ENCODE measurements around the gene LPAR1. TPM values are rescaled to one million over a fixed set of nuclear protein-coding genes. Genes with fewer than 3 reads are reported as not detected.

Gene LPAR1
- total RNA-seq, 1 donor from 2014 or later, result 11.5 TPM

- TF ChIP-seq EZH2 (IDR thresholded peaks at IDR 0.05; ENCODE audit: insufficient read depth, low read length) (no peak), CTCF (IDR thresholded peaks at IDR 0.05; ENCODE audit: insufficient read depth, low read depth, low read length) (no peak)
- no peaks in the 10 kb centered on the region for H3K27me3 ChIP-seq (ENCODE audit: insufficient read depth, low read length)
- H3K4me1 ChIP-seq (ENCODE audit: insufficient read depth, low read length), result peaks cover 8% of the 10 kb centered on the region
- Mint-ChIP-seq H3K27ac (ENCODE audit: unreplicated experiment) (no peak overlapping the region), H3K4me1 (ENCODE audit: low read depth, unreplicated experiment) (no peaks in the 10 kb centered on the region), H3K9me3 (ENCODE audit: unreplicated experiment) (peaks cover 4% of the 10 kb centered on the region), H3K36me3 (ENCODE audit: low read depth, unreplicated experiment) (no peaks in the 10 kb centered on the region), H3K27me3 (ENCODE audit: low read depth, unreplicated experiment) (no peaks in the 10 kb centered on the region), H3K4me3 (ENCODE audit: unreplicated experiment) (no peak overlapping the region)
- FAIRE-seq (no peak), DNase-seq (ENCODE audit: low read depth) (no peak)
- H3K4me3 ChIP-seq (ENCODE audit: insufficient read depth, low read depth, low read length), result no peak overlapping the region
- no peak overlapping the region for H3K9ac ChIP-seq (ENCODE audit: low read length)
- H3K79me2 ChIP-seq (ENCODE audit: insufficient read depth, low read length), result no peaks in the 10 kb centered on the region
- no peaks in the 10 kb centered on the region for H3K9me3 ChIP-seq (ENCODE audit: insufficient read depth, low read depth, low read length)
- H3K27ac ChIP-seq (ENCODE audit: low read depth, low read length), result no peak overlapping the region
- no peak overlapping the region for H3K4me2 ChIP-seq (ENCODE audit: low read length)
- no peak overlapping the region for H2AFZ ChIP-seq (ENCODE audit: low read depth, low read length)
- no peaks in the 10 kb centered on the region for H4K20me1 ChIP-seq (ENCODE audit: insufficient read depth, low read length)
- no peaks in the 10 kb centered on the region for H3K36me3 ChIP-seq (ENCODE audit: insufficient read depth, low read length)
These were observed 192.1 kb downstream of the LPAR1 start for GRCh38 chr9:110846215-110846614.

GRCh38 chr9:110844121-110844520, 194.1 kb downstream of the LPAR1 start:
- no peak overlapping the region for H3K4me3 Mint-ChIP-seq (ENCODE audit: unreplicated experiment)
- H3K36me3 ChIP-seq (ENCODE audit: insufficient read depth, low read length), result no peaks in the 10 kb centered on the region
- peaks cover 8% of the 10 kb centered on the region for H3K4me1 ChIP-seq (ENCODE audit: insufficient read depth, low read length)
- no peak overlapping the region for H3K27ac Mint-ChIP-seq (ENCODE audit: unreplicated experiment)
- FAIRE-seq, result no peak
- H3K36me3 Mint-ChIP-seq (ENCODE audit: low read depth, unreplicated experiment), result no peaks in the 10 kb centered on the region
- no peak overlapping the region for H3K4me3 ChIP-seq (ENCODE audit: insufficient read depth, low read depth, low read length)
- H3K79me2 ChIP-seq (ENCODE audit: insufficient read depth, low read length), result no peaks in the 10 kb centered on the region
- H3K9ac ChIP-seq (ENCODE audit: low read length), result no peak overlapping the region
- H4K20me1 ChIP-seq (ENCODE audit: insufficient read depth, low read length), result no peaks in the 10 kb centered on the region
- H3K9me3 ChIP-seq (ENCODE audit: insufficient read depth, low read depth, low read length), result no peaks in the 10 kb centered on the region
- H3K4me2 ChIP-seq (ENCODE audit: low read length), result no peak overlapping the region
- no peaks in the 10 kb centered on the region for H3K27me3 Mint-ChIP-seq (ENCODE audit: low read depth, unreplicated experiment)
- peaks cover 4% of the 10 kb centered on the region for H3K9me3 Mint-ChIP-seq (ENCODE audit: unreplicated experiment)
- H3K27ac ChIP-seq (ENCODE audit: low read depth, low read length), result no peak overlapping the region
- TF ChIP-seq EZH2 (IDR thresholded peaks at IDR 0.05; ENCODE audit: insufficient read depth, low read length) (no peak), CTCF (IDR thresholded peaks at IDR 0.05; ENCODE audit: insufficient read depth, low read depth, low read length) (no peak)
- H3K27me3 ChIP-seq (ENCODE audit: insufficient read depth, low read length), result no peaks in the 10 kb centered on the region
- peak; percentile 4 for DNase-seq (ENCODE audit: low read depth)
- no peak overlapping the region for H2AFZ ChIP-seq (ENCODE audit: low read depth, low read length)
- no peaks in the 10 kb centered on the region for H3K4me1 Mint-ChIP-seq (ENCODE audit: low read depth, unreplicated experiment)

- H3K4me1 Mint-ChIP-seq (ENCODE audit: low read depth, unreplicated experiment), result no peaks in the 10 kb centered on the region
- Histone ChIP-seq H3K9ac (ENCODE audit: low read length) (no peak overlapping the region), H3K79me2 (ENCODE audit: insufficient read depth, low read length) (no peaks in the 10 kb centered on the region), H3K4me2 (ENCODE audit: low read length) (peak overlapping the region; percentile 7), H3K27me3 (ENCODE audit: insufficient read depth, low read length) (no peaks in the 10 kb centered on the region), H3K4me3 (ENCODE audit: insufficient read depth, low read depth, low read length) (no peak overlapping the region), H3K9me3 (ENCODE audit: insufficient read depth, low read depth, low read length) (no peaks in the 10 kb centered on the region), H3K4me1 (ENCODE audit: insufficient read depth, low read length) (peaks cover 8% of the 10 kb centered on the region), H3K27ac (ENCODE audit: low read depth, low read length) (peak overlapping the region; percentile 18), H2AFZ (ENCODE audit: low read depth, low read length) (no peak overlapping the region), H4K20me1 (ENCODE audit: insufficient read depth, low read length) (no peaks in the 10 kb centered on the region), H3K36me3 (ENCODE audit: insufficient read depth, low read length) (no peaks in the 10 kb centered on the region)
- no peaks in the 10 kb centered on the region for H3K36me3 Mint-ChIP-seq (ENCODE audit: low read depth, unreplicated experiment)
- H3K4me3 Mint-ChIP-seq (ENCODE audit: unreplicated experiment), result no peak overlapping the region
- FAIRE-seq, result peak; percentile 62
- no peaks in the 10 kb centered on the region for H3K27me3 Mint-ChIP-seq (ENCODE audit: low read depth, unreplicated experiment)
- TF ChIP-seq CTCF (IDR thresholded peaks at IDR 0.05; ENCODE audit: insufficient read depth, low read depth, low read length), result no peak
- TF ChIP-seq EZH2 (IDR thresholded peaks at IDR 0.05; ENCODE audit: insufficient read depth, low read length), result no peak
- DNase-seq (ENCODE audit: low read depth), result peak; percentile 52
- H3K27ac Mint-ChIP-seq (ENCODE audit: unreplicated experiment), result no peak overlapping the region
- H3K9me3 Mint-ChIP-seq (ENCODE audit: unreplicated experiment), result peaks cover 4% of the 10 kb centered on the region
These were observed 195.3 kb downstream of the LPAR1 start for GRCh38 chr9:110842986-110843385.

Measured in astrocyte (in vitro differentiated cells and primary cell).